Nephron (organoid): ENCODE data around the gene CTU1.

ENCODE experiments used
- H3K27ac Mint-ChIP-seq, 3 experiments: 2 replicates each; pipeline ENCODE4 v1.8.0; 2020; ENCODE audit warnings: mixed read lengths in 3 of 3, mild to moderate bottlenecking in 2 of 3, moderate library complexity in 1 of 3
- H3K27me3 Mint-ChIP-seq: 2 replicates; pipeline ENCODE4 v1.8.0; 2021; ENCODE audit warnings: low read depth, mild to moderate bottlenecking, moderate library complexity, mixed read lengths
- H3K36me3 Mint-ChIP-seq: 2 replicates; pipeline ENCODE4 v1.8.0; 2020; ENCODE audit warnings: low read depth, mixed read lengths
- H3K4me1 Mint-ChIP-seq: 2 replicates; pipeline ENCODE4 v1.8.0; 2020; ENCODE audit warnings: mixed read lengths
- H3K4me3 Mint-ChIP-seq, 3 experiments: 2 replicates each; pipeline ENCODE4 v1.8.0; 2020; ENCODE audit warnings: mild to moderate bottlenecking in 3 of 3, mixed read lengths in 3 of 3, moderate library complexity in 2 of 3
- H3K9me3 Mint-ChIP-seq: 2 replicates; pipeline ENCODE4 v1.8.0; 2020; ENCODE audit warnings: mixed read lengths
- CTCF ChIP-seq, 3 experiments: fragments of 200-600 bp; sonication (generic); IDR thresholded peaks; one replicate each; pipeline ENCODE4 v1.5.0; 2021; ENCODE audit warnings: antibody characterized with exemption in 3 of 3; ENCODE audit not compliant: unreplicated experiment in 3 of 3

CTU1 gene

DNA sequence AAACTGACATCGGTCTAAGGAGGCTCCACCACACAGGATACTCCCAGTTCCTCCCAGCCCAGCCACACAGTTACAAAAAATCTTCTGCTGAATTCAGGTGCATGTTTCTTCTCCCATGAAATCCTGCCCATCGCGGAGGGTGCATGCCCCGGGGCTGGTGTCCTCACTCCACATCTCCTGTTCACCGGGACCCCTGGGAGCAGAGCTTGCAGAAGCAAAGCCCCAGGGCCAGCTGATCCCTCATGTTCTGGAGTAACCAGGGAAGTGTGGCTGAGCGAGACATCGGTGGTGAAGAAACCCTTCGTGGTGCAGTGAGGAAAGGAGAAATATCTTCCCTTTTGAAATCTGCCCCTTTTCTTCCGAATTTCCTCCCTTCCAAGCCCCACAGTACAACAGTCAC, 15.6 kb upstream of the CTU1 start:
- no peak overlapping the region for H3K4me3 Mint-ChIP-seq
- H3K27ac Mint-ChIP-seq = peak overlapping the region in 1 of 3 experiments; percentile 46
- no peaks in the 10 kb centered on the region for H3K9me3 Mint-ChIP-seq
- TF ChIP-seq CTCF (IDR thresholded peaks at IDR 0.05; ENCODE audit: unreplicated experiment in 3 of 3) = no peak
- no peaks in the 10 kb centered on the region for H3K36me3 Mint-ChIP-seq
- peaks cover 17% of the 10 kb centered on the region for H3K27me3 Mint-ChIP-seq
- peaks cover 16% of the 10 kb centered on the region for H3K4me1 Mint-ChIP-seq

DNA sequence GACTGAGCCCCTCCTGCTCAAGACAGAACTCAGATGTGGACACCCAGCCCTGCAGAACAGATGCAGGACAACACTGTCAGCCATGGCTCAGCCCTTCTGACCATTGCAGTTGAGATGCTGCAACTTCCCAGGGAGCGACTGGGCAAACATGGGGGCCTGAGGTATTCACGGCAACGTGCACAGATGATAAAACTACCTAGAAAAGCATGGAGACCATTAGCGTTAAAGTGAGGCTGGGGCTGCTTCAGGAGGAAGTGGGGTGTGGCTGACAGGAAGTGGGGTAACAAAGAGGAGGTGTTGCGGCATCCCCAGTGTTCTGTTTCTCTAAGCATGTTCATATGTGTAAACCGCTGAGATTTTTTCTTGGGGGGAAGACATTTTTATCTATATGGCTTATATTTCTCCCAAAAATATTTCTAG, 15.2 kb upstream of the CTU1 start:
- Mint-ChIP-seq H3K9me3 (no peaks in the 10 kb centered on the region), H3K4me1 (peaks cover 12% of the 10 kb centered on the region), H3K36me3 (no peaks in the 10 kb centered on the region), H3K27ac (peak overlapping the region in 1 of 3 experiments; percentile 46), H3K27me3 (peaks cover 18% of the 10 kb centered on the region), H3K4me3 (no peak overlapping the region)
- no peak for TF ChIP-seq CTCF (IDR thresholded peaks at IDR 0.05; ENCODE audit: unreplicated experiment in 3 of 3)

DNA sequence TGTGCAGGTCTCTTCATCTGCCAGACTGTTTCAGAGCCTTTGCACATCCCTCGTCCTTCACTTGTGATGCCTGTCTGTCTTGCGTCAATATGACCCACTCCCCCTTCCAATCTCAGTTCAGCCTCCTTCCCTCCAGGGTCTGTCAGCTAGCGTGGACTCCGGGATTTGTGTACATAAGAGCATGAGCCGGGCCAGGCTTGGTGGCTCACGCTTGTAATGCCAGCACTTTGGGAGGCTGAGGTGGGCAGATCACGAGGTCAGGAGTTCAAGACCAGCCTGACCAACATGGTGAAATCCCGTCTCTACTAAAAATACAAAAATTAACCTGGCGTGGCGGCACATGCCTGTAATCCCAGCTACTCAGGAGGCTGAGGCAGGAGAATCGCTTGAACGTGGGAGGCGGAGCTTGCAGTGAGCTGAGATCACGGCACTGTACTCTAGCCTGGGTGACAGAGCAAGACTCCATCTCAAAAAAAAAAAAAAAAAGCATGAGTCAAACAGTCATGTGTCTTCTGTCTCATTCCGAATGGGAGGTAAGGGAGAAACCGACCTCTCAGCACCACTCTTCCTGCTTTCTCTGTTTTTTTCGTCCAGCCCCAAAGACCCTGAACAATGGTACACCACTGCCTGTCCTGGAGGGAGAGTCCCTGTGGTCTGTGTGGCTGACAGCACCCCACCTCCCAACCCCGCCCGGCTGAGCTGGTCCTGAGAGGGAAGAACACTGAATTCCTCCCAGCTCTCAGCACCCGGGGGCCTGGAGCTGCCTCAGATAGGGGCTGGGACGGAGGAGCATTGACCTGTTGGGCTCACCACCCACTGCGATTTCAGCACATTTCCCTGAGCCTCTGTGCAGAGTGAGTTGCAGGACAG, 14.1 kb upstream of the CTU1 start:
- peaks cover 18% of the 10 kb centered on the region for H3K27me3 Mint-ChIP-seq
- no peaks in the 10 kb centered on the region for H3K36me3 Mint-ChIP-seq
- peak overlapping the region in 1 of 3 experiments; percentile 33 for H3K27ac Mint-ChIP-seq
- H3K4me3 Mint-ChIP-seq = no peak overlapping the region
- H3K9me3 Mint-ChIP-seq = no peaks in the 10 kb centered on the region
- TF ChIP-seq CTCF (IDR thresholded peaks at IDR 0.05; ENCODE audit: unreplicated experiment in 3 of 3) = no peak
- peaks cover 4% of the 10 kb centered on the region for H3K4me1 Mint-ChIP-seq

GRCh38 chr19:51121257-51121656, 13.0 kb upstream of the CTU1 start:
- H3K4me3 Mint-ChIP-seq = no peak overlapping the region
- no peak overlapping the region for H3K27ac Mint-ChIP-seq
- TF ChIP-seq CTCF (IDR thresholded peaks at IDR 0.05; ENCODE audit: unreplicated experiment in 3 of 3) = no peak
- H3K4me1 Mint-ChIP-seq = peaks cover under 1% of the 10 kb centered on the region
- H3K27me3 Mint-ChIP-seq = peaks cover 26% of the 10 kb centered on the region
- H3K9me3 Mint-ChIP-seq = no peaks in the 10 kb centered on the region
- H3K36me3 Mint-ChIP-seq = no peaks in the 10 kb centered on the region

GRCh38 chr19:51120160-51120559, 12.0 kb upstream of the CTU1 start:
- Mint-ChIP-seq H3K27me3 (peaks cover 29% of the 10 kb centered on the region), H3K4me3 (no peak overlapping the region), H3K36me3 (no peaks in the 10 kb centered on the region), H3K27ac (no peak overlapping the region), H3K9me3 (no peaks in the 10 kb centered on the region), H3K4me1 (no peaks in the 10 kb centered on the region)
- no peak for TF ChIP-seq CTCF (IDR thresholded peaks at IDR 0.05; ENCODE audit: unreplicated experiment in 3 of 3)

GRCh38 chr19:51119611-51120010, 11.4 kb upstream of the CTU1 start:
- Mint-ChIP-seq H3K27me3 (peaks cover 29% of the 10 kb centered on the region), H3K36me3 (no peaks in the 10 kb centered on the region), H3K27ac (no peak overlapping the region), H3K4me3 (no peak overlapping the region), H3K9me3 (no peaks in the 10 kb centered on the region), H3K4me1 (no peaks in the 10 kb centered on the region)
- TF ChIP-seq CTCF (IDR thresholded peaks at IDR 0.05; ENCODE audit: unreplicated experiment in 3 of 3) = no peak
